ENCODE results near the gene GALNT14. TPM values are rescaled to one million over a fixed set of nuclear protein-coding genes. Genes with fewer than 3 reads are reported as not detected.

Gene GALNT14
- total and polyA plus RNA-seq, 2 of the 8 experiments (the other 6 are each of a cell fraction or from before 2014, with no cell fraction given), result 13.0 to 13.7 TPM

- TF ChIP-seq POU5F1 (IDR thresholded peaks at IDR 0.05; ENCODE audit: low read depth, low read length) (no peak), SIX5 (IDR thresholded peaks at IDR 0.05; ENCODE audit: low read depth, low read length) (no peak), SIN3A (conservative IDR thresholded peaks at IDR 0.05 in 1 of 2, IDR thresholded peaks at IDR 0.05 in 1 of 2; ENCODE audit: low read depth in 1 of 2, low read length in 2 of 2) (0 out of 4 replicates have a peak, but pooled peaks of 1 of the 2 experiments have one; percentile 4), PHF8 (conservative IDR thresholded peaks at IDR 0.05; ENCODE audit: low read depth, low read length) (0 out of 2 replicates have a peak, but pooled peaks have one; percentile 32), POLR2A (IDR thresholded peaks at IDR 0.05; ENCODE audit: control extremely low read depth in 1 of 2, low read depth in 2 of 2, low read length in 2 of 2) (no peak), CTBP2 (IDR thresholded peaks at IDR 0.05; ENCODE audit: borderline replicate concordance, insufficient read depth, insufficient read length, low read length) (no peak), ATF2 (IDR thresholded peaks at IDR 0.05; ENCODE audit: low read length) (no peak), RAD21 (IDR thresholded peaks at IDR 0.05 in 1 of 2, conservative IDR thresholded peaks at IDR 0.05 in 1 of 2; ENCODE audit: low read depth in 2 of 2, low read length in 2 of 2) (peak in 1 of 2 experiments; percentile 9; a peak in 1 of 4 replicates), RBBP5 (IDR thresholded peaks at IDR 0.05; ENCODE audit: borderline replicate concordance, low read depth, low read length) (0 out of 2 replicates have a peak, but pooled peaks have one; percentile 21)
These were observed 816 bp downstream of the GALNT14 start (continued) for GRCh38 chr2:31137211-31138036.

Measured in H1 (cell line).